NCI-H510A treated with DMSO at 0.1 percent for 48 hours (cell line): ENCODE results near the gene DGKB.
A peak's percentile ranks its signal among the peaks of the same experiment; 100 is the strongest.

Experiments
- DNase-seq: peaks from one replicate; lab custom pipeline; 2025; lab: John Stamatoyannopoulos, UW

The DGKB gene

GRCh38 chr7:14457568-14458453 lies 444.7 kb downstream of the DGKB start:
- DNase-seq = peak; percentile 73

GRCh38 chr7:14449291-14449690 lies 453.3 kb downstream of the DGKB start:
- no peak for DNase-seq

- DNase-seq = no peak
Measured at GRCh38 chr7:14446829-14447228, 455.7 kb downstream of the DGKB start.

- no peak for DNase-seq
Measured at GRCh38 chr7:14446219-14446618, 456.3 kb downstream of the DGKB start.

- DNase-seq = no peak
Measured at GRCh38 chr7:14438366-14438765, 464.2 kb downstream of the DGKB start.

GRCh38 chr7:14436878-14437277 lies 465.7 kb downstream of the DGKB start:
- DNase-seq = no peak

- DNase-seq = no peak
Measured at GRCh38 chr7:14432924-14433323, 469.6 kb downstream of the DGKB start.

GRCh38 chr7:14430926-14431325 lies 471.6 kb downstream of the DGKB start:
- no peak for DNase-seq

- DNase-seq = no peak
Measured at GRCh38 chr7:14425559-14425958, 477.0 kb downstream of the DGKB start.

GRCh38 chr7:14424675-14425074 lies 477.9 kb downstream of the DGKB start:
- no peak for DNase-seq

GRCh38 chr7:14420768-14421167 lies 481.8 kb downstream of the DGKB start:
- no peak for DNase-seq

GRCh38 chr7:14419531-14419930 lies 483.0 kb downstream of the DGKB start:
- DNase-seq = no peak

- DNase-seq = no peak
Measured at GRCh38 chr7:14418633-14419032, 483.9 kb downstream of the DGKB start.

- DNase-seq = no peak
Measured at GRCh38 chr7:14414274-14414986, 488.1 kb downstream of the DGKB start.

GRCh38 chr7:14407246-14408015 lies 495.1 kb downstream of the DGKB start:
- DNase-seq = no peak

GRCh38 chr7:14403587-14403986 lies 499.0 kb downstream of the DGKB start:
- no peak for DNase-seq

GRCh38 chr7:14400271-14400670 lies 502.3 kb downstream of the DGKB start:
- no peak for DNase-seq

GRCh38 chr7:14398526-14398925 lies 504.0 kb downstream of the DGKB start:
- DNase-seq = no peak

- DNase-seq = no peak
Measured at GRCh38 chr7:14395860-14396259, 506.7 kb downstream of the DGKB start.

- no peak for DNase-seq
Measured at GRCh38 chr7:14394786-14395185, 507.8 kb downstream of the DGKB start.

- peak; percentile 70 for DNase-seq
Measured at GRCh38 chr7:14389595-14389994, 513.0 kb downstream of the DGKB start.

- DNase-seq = peak; percentile 73
Measured at GRCh38 chr7:14389181-14389591, 513.4 kb downstream of the DGKB start.

- no peak for DNase-seq
Measured at GRCh38 chr7:14385074-14385473, 517.5 kb downstream of the DGKB start.
